AG09309 (cell line): ENCODE data around the gene AKIRIN2.

ENCODE experiments used
- DNase-seq: peaks from one replicate; pipeline ENCODE4 v3.0.0-alpha.2; 2010; ENCODE audit warnings: low read depth
- H3K4me3 ChIP-seq: 2 replicates; pipeline ENCODE4 v1.5.1; 2011; ENCODE audit warnings: mild to moderate bottlenecking, low read depth, low read length, moderate library complexity; ENCODE audit not compliant: control insufficient read depth
- TF ChIP-seq, protein P1 (sequence below): IDR thresholded peaks from 2 replicates; pipeline ENCODE4 v1.5.1; 2011; ENCODE audit warnings: mild to moderate bottlenecking, low read depth, low read length, inconsistent platforms; ENCODE audit not compliant: insufficient read depth, control insufficient read depth; ENCODE audit errors: missing control alignments

The AKIRIN2 gene

DNA sequence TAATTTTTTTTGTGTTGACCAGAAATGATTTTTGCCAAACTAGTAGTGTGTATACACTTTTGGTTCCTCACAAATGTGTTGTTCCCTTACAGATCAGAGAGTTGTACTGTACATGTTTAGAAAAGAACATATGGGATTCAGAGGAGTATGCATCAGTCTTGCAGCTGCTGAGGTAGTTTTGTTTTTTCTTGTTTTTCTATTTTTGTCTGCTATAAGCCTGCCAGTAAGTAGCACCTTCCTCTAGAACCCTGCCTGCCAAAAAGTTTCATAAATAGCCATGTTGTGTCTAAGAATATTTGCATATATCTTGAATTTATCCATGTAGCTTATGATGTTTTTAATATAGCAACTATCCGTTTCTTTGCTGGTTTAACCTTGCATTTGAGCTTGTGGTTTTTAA, 65.7 kb downstream of the AKIRIN2 start:
- DNase-seq, result no peak
- H3K4me3 ChIP-seq, result no peak overlapping the region
- TF ChIP-seq, protein P1, sequence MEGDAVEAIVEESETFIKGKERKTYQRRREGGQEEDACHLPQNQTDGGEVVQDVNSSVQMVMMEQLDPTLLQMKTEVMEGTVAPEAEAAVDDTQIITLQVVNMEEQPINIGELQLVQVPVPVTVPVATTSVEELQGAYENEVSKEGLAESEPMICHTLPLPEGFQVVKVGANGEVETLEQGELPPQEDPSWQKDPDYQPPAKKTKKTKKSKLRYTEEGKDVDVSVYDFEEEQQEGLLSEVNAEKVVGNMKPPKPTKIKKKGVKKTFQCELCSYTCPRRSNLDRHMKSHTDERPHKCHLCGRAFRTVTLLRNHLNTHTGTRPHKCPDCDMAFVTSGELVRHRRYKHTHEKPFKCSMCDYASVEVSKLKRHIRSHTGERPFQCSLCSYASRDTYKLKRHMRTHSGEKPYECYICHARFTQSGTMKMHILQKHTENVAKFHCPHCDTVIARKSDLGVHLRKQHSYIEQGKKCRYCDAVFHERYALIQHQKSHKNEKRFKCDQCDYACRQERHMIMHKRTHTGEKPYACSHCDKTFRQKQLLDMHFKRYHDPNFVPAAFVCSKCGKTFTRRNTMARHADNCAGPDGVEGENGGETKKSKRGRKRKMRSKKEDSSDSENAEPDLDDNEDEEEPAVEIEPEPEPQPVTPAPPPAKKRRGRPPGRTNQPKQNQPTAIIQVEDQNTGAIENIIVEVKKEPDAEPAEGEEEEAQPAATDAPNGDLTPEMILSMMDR, result no peak

DNA sequence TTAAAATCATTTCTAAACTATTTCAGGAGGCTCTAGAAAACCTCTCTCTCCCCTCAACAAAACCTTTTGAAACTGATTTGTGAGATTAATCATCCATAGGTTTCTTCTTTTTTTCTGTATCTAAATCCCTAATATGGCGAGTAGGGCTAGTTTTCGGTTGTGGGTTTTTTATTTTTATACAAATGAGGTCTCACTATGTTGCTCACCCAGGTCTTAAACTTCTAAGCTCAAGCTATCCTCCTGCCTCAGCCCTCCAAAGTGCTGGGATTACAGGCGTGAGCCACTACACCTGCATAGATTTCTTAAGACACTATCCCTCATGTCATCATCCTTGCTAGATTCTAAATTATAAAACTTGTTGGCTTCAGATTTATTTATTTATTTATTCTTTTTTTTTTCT, 68.2 kb downstream of the AKIRIN2 start:
- no peak for DNase-seq
- TF ChIP-seq, protein P1, result no peak

DNA sequence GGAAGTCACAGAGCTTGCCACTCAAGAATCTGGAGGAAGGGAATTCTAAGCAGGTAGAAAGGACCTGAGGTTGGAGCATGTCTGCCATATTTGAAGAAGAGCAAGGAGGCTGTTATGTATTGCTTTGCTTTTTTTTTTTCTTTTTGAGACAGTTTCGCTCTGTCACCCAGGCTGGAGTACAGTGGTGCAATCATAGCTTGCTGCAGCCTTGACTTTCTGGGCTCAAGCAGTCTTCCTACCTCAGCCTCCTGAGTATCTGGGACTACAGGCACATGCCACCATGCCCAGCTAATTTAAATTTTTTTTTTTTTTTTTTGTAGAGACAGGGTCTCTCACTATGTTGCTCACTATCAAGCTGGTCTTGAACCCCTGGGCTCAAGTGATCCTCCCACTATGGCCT, 71.3 kb downstream of the AKIRIN2 start:
- TF ChIP-seq, protein P1, result no peak
- no peak overlapping the region for H3K4me3 ChIP-seq
- DNase-seq, result no peak

More for the DNA sequence above, 68.2 kb downstream of the AKIRIN2 start:
- H3K4me3 ChIP-seq, result no peak overlapping the region

DNA sequence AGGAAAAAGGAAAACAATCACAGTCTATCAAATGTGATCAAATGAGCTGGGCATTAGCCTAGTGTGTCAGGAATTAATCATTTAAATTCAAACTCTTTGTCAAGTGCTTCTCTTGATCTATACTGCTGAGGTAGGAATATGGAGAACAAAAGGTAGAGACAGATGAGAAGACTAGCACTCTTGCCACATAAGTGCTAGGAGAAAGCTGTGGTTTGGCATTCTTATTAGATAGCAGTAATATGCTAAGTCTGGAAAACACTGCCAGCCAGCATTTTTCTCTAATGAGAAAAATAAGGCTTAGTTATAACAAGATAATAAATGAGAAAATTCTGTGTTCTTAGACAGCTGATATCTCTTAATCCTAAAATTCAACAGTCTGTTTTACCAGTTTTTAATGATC, 73.2 kb downstream of the AKIRIN2 start:
- TF ChIP-seq, protein P1, result no peak
- H3K4me3 ChIP-seq, result no peak overlapping the region
- DNase-seq, result peak; percentile 41

DNA sequence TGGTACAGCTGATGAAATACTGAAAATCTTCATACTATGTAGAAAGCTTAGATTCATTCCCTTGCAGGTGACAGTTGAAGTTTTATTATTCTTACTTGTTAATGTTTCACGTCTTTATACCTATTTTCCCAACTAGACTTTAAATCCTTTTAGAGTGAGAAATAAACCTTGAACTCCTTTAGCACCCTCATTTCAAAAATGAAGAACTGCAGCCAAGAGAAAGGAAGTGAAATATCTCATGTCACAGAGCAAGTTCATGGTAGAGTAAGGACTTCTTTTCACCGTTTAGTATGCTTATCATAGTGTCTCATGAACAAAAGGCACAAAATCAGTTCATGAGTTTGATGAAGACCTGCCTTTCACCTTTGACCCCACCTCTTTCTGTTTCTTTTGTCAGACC, 73.6 kb downstream of the AKIRIN2 start:
- H3K4me3 ChIP-seq, result no peak overlapping the region
- DNase-seq, result no peak
- TF ChIP-seq, protein P1, result no peak
